Thyroid gland (tissue), 4 donors: Measurements from ENCODE around the gene PSKH1. TPM values are rescaled to one million over a fixed set of nuclear protein-coding genes. Genes with fewer than 3 reads are reported as not detected.

ENCODE experiments used
- DNase-seq, 2 donors: peaks; one replicate each; pipeline ENCODE4 v3.0.0-alpha.2; 2019
- H3K27ac ChIP-seq, 3 donors: fragments of 200-600 bp; sonication (generic); 1 replicate in 2 of 3; 2 replicates in 1 of 3; pipeline ENCODE4 v1.5.1; 2016 to 2019; ENCODE audit warnings: mild to moderate bottlenecking in 1 of 3, moderate library complexity in 1 of 3
- H3K27me3 ChIP-seq: fragments of 200-600 bp; sonication (generic); one replicate; pipeline ENCODE4 v1.5.1; 2019
- H3K36me3 ChIP-seq, 2 donors: fragments of 200-600 bp; sonication (generic); one replicate each; pipeline ENCODE4 v1.5.1; 2016 to 2019
- H3K4me1 ChIP-seq, 2 donors: fragments of 200-600 bp; sonication (generic); one replicate each; pipeline ENCODE4 v1.5.1; 2017 to 2019
- H3K4me3 ChIP-seq, 3 donors: fragments of 200-600 bp; sonication (generic); replicated peaks in 1 of 3; 1 replicate in 2 of 3; 2 replicates in 1 of 3; pipeline ENCODE4 v1.5.1; 2016; ENCODE audit warnings: mild to moderate bottlenecking in 1 of 3
- H3K9me3 ChIP-seq: fragments of 200-600 bp; sonication (generic); one replicate; pipeline ENCODE4 v1.5.1; 2017
- CTCF ChIP-seq, 6 experiments: fragments of 200-600 bp in 3 of 6; fragments of 450-650 bp in 3 of 6; sonication (generic) in 3 of 6; IDR thresholded peaks; one replicate each; pipeline ENCODE4 v1.5.1; 2016 to 2019; ENCODE audit warnings: antibody characterized with exemption in 6 of 6, mild to moderate bottlenecking in 2 of 6, inconsistent platforms in 1 of 6, moderate library complexity in 1 of 6
- POLR2A ChIP-seq, 2 donors: fragments of 450-650 bp; IDR thresholded peaks; one replicate each; pipeline ENCODE4 v1.6.1; 2017; ENCODE audit warnings: antibody characterized with exemption in 2 of 2, mild to moderate bottlenecking in 2 of 2, moderate library complexity in 1 of 2
- WGBS, 2 donors: methylation state at CpG; one replicate each; pipeline ENCODE4 v1.1.5; 2017; 5-methylcytosine and 5-hydroxymethylcytosine counted together
- intact Hi-C: fragments of 100-400 bp; cut with DNase I; formaldehyde crosslinking; loops from one replicate; pipeline ENCODE4 v1.15.1; 2023
- total RNA-seq, 4 donors: library from RNA; depleted of rRNA; stranded (reverse); fragments of >200 nt; gene quantifications; one replicate each; pipeline ENCODE4 v1.2.3, GENCODE V29; 2016

Gene PSKH1
- total RNA-seq, 4 donors from 2014 or later, result 20.3 to 35.7 (median 28.8) TPM

GRCh38 chr16:67922221-67922620 is 29.2 kb downstream of the PSKH1 start:
- Histone ChIP-seq H3K27me3 (no peaks in the 10 kb centered on the region), H3K27ac (peak overlapping the region in 2 of 3 donors; percentile 52 to 65), H3K9me3 (no peaks in the 10 kb centered on the region), H3K36me3 (no peaks in the 10 kb centered on the region), H3K4me1 (peaks cover 33 to 77% of the 10 kb centered on the region in 2 donors), H3K4me3 (no peak overlapping the region)
- TF ChIP-seq CTCF (IDR thresholded peaks at IDR 0.05) (no peak), POLR2A (IDR thresholded peaks at IDR 0.05) (no peak)
- intact Hi-C loops, result no loop called here
- no peak for DNase-seq
- 81 to 87% methylated on average over 5 of the region's 5 CpGs for WGBS, 2 donors

GRCh38 chr16:67922740-67923139 is 29.7 kb downstream of the PSKH1 start:
- DNase-seq, result peak in 1 of 2 donors; percentile 35
- TF ChIP-seq CTCF (IDR thresholded peaks at IDR 0.05), result no peak
- TF ChIP-seq POLR2A (IDR thresholded peaks at IDR 0.05), result no peak
- Histone ChIP-seq H3K4me1 (peaks cover 28 to 72% of the 10 kb centered on the region in 2 donors), H3K36me3 (peaks cover 4% of the 10 kb centered on the region in 2 donors), H3K4me3 (no peak overlapping the region), H3K27ac (peak overlapping the region in 2 of 3 donors; percentile 52 to 65), H3K27me3 (no peaks in the 10 kb centered on the region), H3K9me3 (no peaks in the 10 kb centered on the region)
- WGBS, 2 donors, result 75 to 77% methylated on average over 8 of the region's 8 CpGs
- intact Hi-C loops, result no loop called here

GRCh38 chr16:67923414-67924116 is 30.5 kb downstream of the PSKH1 start:
- TF ChIP-seq CTCF (IDR thresholded peaks at IDR 0.05), result no peak
- TF ChIP-seq POLR2A (IDR thresholded peaks at IDR 0.05), result no peak
- Histone ChIP-seq H3K9me3 (no peaks in the 10 kb centered on the region), H3K36me3 (peaks cover 6 to 8% of the 10 kb centered on the region in 2 donors), H3K27ac (peak overlapping the region; percentile 25 to 65 (median 52)), H3K27me3 (no peaks in the 10 kb centered on the region), H3K4me1 (peaks cover 22 to 63% of the 10 kb centered on the region in 2 donors), H3K4me3 (no peak overlapping the region)
- intact Hi-C loops, result no loop called here
- peak; percentile 84 to 88 for DNase-seq
- WGBS, 2 donors, result 47 to 52% methylated on average over 9 to 10 of the region's 10 CpGs

- no peak for DNase-seq
- peaks cover 6 to 13% of the 10 kb centered on the region in 2 donors for H3K36me3 ChIP-seq
- peak overlapping the region; percentile 20 to 65 (median 25) for H3K27ac ChIP-seq
- no peak overlapping the region for H3K4me3 ChIP-seq
- intact Hi-C loops, result no loop called here
- TF ChIP-seq POLR2A (IDR thresholded peaks at IDR 0.05), result no peak
- no peak for TF ChIP-seq CTCF (IDR thresholded peaks at IDR 0.05)
- H3K9me3 ChIP-seq, result no peaks in the 10 kb centered on the region
- 83 to 84% methylated on average over 9 to 10 of the region's 10 CpGs for WGBS, 2 donors
- peaks cover 22 to 56% of the 10 kb centered on the region in 2 donors for H3K4me1 ChIP-seq
- no peaks in the 10 kb centered on the region for H3K27me3 ChIP-seq
Measured at GRCh38 chr16:67924140-67924906, 31.3 kb downstream of the PSKH1 start.
